ENCODE measurements around the gene ULK4.
"Not testable (repeated sequence)": the region's sequence is repeated elsewhere in the genome, so short reads cannot be mapped to it uniquely, and the experiment has no call there.

ULK4 gene

GRCh38 chr3:41469083-41469482 lies 492.8 kb downstream of the ULK4 start:
- no peak for DNase-seq

DNA sequence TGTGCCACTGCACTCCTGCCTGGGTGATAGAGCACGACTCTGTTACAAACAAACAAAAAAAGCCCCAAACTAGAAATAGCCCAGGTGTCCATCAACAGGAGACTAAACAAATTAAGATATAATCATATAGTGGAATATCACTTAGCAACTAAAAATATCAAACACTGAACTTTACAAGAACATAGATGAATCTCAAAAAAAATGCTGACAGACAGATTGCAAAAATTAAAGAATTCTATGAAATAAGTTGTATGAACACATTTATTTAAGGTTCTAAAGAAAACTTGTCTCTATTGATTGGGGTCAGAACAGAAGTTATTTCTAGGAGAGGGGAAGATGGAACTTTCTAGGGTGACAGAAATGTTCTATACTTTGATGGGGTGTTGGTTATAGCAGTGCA lies 494.4 kb downstream of the ULK4 start:
- no peak for DNase-seq

- peak; percentile 34 for DNase-seq
These were observed 497.0 kb downstream of the ULK4 start for GRCh38 chr3:41464858-41465257.

GRCh38 chr3:41464401-41464800 lies 497.5 kb downstream of the ULK4 start:
- no peak for DNase-seq

GRCh38 chr3:41462103-41462691 lies 499.7 kb downstream of the ULK4 start:
- DNase-seq: no peak

- DNase-seq: no peak
These were observed 501.2 kb downstream of the ULK4 start for GRCh38 chr3:41460736-41461135.

DNA sequence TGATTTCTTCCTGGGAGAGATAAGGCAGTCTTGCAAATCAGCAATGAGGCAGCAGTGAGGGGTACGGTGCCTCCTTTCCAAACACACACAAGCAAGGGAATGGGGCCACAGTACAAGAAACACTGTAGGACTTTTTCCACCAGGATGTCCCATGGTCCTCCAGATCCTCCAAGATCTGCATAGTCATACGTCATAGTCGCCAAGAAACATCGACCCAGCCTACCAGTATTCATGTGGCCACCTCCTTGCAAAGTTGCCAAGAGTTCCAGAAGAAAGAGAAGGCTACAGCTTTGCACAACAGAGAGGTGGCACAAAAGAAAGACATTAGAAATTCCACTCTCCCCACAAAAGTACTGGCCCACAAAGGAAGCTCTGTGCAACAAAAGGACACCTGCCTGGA lies 504.7 kb downstream of the ULK4 start:
- DNase-seq: no peak

DNA sequence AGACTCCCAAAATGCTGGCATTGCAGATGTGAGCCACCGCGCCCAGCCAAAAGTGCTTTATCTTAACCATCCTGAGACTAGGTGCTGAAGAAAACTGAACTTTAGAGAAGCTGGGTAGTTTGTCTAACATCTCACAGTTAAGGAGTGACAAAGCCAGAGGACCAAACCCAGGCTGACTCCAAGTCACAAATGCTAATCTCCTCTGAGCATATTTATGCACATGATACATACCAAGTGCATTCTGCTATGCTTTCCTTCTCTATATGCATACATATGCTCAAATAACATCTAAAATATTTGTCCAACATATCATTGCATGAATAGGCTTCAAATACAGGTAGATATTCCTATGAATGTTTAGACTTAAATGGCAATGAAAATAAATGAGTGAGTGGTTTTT lies 505.7 kb downstream of the ULK4 start:
- DNase-seq: no peak

DNA sequence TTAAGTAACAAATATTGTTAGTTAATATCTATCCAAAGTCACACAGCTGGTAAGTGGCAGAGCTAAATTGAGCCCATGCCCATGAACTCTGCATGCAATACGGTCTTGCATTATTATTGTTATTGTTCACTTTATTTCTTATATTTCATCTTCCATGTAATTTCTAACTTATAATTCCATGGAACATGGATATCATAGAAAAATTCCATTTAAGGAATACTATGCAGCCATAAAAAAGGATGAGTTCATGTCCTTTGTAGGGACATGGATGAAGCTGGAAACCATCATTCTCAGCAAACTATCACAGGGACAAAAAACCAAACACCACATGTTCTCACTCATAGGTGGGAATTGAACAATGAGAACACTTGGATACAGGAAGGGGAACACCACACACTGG lies 508.3 kb downstream of the ULK4 start:
- not testable (repeated sequence) for DNase-seq

DNA sequence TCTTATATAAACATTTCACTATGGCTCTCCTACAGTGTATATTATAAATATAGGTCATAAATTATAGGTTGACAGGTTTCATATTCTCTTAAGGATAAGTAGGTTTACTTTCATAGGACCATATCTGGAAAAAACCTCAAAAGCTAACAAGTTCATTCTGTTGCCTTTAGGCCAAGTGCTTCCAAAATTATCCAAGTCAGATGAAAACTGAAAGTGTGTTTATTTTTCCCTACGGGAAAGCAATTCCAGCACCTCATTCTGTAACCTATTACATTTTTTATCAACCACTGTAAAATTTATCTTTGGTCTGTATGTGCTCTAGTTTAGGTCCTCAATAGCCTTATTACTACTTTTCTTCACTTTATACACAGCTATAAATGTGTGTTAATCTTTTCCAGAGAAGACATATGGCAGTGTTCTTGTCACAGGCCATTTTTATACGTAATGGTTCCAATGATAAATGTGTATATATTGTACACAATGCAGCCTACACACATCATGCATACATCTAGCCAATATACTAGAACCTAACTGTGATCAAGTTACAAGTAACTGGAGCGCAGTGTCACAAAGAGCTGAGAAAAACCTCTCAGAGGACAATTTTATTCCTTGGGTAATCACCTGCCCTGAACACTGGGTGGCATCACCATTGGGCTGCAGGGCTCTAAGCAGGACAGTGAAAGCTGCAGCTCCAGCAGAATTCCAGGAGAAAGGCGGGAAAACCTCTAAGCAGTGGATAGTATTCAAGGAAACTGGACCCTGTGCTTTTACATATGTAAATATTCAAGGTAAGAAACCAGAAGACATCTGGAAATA lies 511.3 kb downstream of the ULK4 start:
- no peak for DNase-seq

DNA sequence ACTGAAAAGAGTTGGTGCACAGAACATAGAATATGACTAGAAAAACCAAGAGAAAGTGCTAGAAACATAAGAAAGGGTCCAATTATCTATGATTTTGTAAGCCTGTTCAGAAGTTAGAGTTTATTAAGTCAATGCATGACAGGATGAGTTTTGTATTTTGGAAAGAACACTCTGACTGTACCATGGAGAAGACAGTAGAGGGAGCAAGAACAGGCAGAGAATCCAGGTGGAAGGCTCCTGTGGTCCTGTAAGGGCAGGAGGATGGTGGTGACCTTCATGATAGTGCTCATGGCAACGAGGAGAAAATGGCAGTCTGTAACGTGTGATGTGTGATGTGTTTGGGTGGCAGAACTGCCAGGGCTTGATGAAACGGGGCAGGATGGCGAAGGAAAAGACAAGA lies 513.5 kb downstream of the ULK4 start:
- no peak for DNase-seq

DNA sequence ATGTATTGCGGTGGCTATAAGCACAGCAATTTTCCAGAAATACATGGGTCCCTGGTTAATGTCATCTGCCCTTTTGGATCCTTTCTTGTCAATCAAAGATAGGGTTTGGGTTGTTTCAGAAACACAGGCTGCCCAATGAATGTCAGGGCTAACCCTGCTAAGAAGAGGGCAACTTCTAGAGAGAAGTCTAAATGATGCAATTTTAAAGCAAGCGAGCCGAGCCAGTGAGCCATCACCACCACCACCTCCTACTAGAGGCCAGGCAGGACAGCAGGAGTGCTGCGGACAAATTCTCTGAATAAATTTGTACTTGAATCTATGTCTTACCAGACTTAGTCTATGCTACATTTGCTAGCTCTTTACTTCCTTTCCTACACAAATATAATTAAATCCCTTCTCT lies 514.2 kb downstream of the ULK4 start:
- no peak for DNase-seq

- not testable (repeated sequence) for DNase-seq
These were observed 515.6 kb downstream of the ULK4 start for GRCh38 chr3:41446316-41446715.

GRCh38 chr3:41441568-41441967 lies 520.3 kb downstream of the ULK4 start:
- no peak for DNase-seq

DNA sequence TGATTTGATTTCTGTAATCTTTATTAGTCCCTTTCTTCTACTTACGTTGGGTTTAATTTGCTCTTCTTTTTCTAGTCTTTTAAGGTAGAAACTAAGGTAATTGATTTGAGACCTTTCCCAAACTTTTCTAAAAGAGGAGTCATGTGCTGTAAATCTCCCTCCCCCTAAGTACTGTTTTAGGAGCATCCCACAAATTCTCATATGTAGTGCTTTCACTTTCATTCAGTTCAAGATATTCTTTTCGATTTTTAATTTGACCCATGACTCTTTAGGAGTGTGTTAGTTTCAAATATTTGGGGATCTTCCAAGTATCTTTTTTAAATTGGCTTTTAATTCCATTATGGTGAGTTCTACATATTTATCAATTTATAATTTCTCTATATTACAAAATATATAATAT lies 520.8 kb downstream of the ULK4 start:
- DNase-seq: no peak

DNA sequence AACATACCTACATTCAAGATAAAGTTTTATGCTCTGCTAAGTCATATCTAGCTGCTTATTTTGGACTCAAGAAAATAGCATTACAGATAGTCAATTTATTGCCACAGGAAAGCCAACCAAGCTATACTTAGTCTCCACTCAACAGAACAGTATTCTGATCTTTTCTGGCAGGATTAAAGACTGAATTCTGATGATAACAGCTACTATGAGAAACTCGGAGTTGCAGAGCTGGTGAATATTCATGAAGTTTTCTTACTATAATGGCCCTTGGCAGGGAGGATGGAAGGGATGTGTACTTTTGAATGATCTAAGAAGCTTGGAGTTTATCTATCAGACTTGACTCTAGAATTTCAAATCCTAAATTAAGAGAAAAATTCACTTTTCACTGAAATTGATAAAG lies 524.9 kb downstream of the ULK4 start:
- DNase-seq: no peak

GRCh38 chr3:41434781-41435180 lies 527.1 kb downstream of the ULK4 start:
- no peak for DNase-seq

DNA sequence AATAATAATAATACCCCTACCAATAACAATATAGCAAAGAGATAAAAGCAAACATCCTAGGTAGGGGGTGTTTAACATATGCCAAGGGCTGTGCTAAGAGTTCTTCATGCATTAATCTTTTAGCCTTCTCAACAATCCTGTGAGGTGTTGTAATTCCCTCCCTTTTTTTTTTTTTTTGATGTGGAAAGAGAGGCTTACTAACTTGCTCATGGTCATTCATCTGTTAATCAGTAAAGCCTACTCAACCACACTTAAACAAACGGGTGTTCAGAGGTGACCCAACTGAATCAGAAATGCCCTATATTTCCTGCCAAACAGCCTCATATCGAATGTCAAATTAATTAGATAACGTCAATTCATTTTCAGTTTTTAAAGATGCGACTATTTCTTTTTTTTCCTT lies 530.5 kb downstream of the ULK4 start:
- DNase-seq: no peak

DNA sequence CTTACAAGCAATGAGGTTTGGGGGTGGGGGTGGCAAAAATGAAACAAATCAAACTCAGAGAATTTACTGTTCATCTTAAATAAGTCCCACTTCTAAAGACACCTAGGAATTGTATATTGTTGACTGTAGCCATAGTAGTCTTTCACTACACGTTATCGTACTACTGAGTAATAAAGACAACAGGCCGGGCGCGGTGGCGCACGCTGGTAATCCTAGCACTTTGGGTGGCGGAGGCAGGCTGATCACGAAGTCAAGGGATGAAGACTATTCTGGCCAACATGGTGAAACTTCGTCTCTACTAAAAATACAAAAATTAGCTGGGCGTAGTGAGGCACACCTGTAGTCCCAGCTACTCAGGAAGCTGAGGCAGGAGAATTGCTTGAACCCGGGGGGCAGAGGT lies 531.0 kb downstream of the ULK4 start:
- no peak for DNase-seq

- DNase-seq: no peak
These were observed 531.5 kb downstream of the ULK4 start for GRCh38 chr3:41430391-41430790.

GRCh38 chr3:41426485-41426884 lies 535.4 kb downstream of the ULK4 start:
- no peak for DNase-seq

GRCh38 chr3:41424543-41425300 lies 537.2 kb downstream of the ULK4 start:
- no peak for DNase-seq

DNA sequence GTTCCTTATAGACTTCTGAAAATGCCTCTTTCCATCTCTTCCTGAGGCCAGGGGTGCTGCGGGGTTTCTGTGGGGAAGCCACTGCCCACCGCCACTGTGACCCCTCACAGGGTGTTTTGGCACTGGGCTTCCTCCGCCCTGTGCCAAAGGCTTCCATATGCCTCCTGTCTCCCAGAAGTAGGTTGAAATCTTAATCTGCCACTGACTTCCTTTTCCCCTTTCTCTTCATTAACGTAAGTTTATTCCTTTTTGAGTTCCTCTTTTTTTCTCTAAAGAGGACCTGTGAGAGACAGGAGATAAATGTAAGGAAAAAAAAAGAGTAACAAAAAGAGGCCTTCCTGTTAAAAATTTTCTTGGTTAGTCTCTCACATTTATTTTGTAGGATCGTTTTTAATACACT lies 542.1 kb downstream of the ULK4 start:
- DNase-seq: no peak

All from NCI-H2171 treated with DMSO at 0.1 percent for 48 hours (cell line).